Left lung (tissue), 14 donors: ENCODE measurements around the gene ARHGEF25. TPM values are rescaled to one million over a fixed set of nuclear protein-coding genes. Genes with fewer than 3 reads are reported as not detected.

Experiments used
- ATAC-seq: fragments of 200-7000 bp; cut with Tn5 transposase; one replicate; pipeline ENCODE4 v1.9.1; 2020; ENCODE audit warnings: moderate library complexity
- DNase-seq, 4 donors: peaks; one replicate each; pipeline ENCODE4 v3.0.0-alpha.2; 2013 to 2020
- H3K27ac ChIP-seq, 2 donors: fragments of 200-600 bp; sonication (generic) in 1 of 2; one replicate each; pipeline versions ENCODE4 v1.5.0 to v1.8.0; 2020 to 2021
- H3K27me3 ChIP-seq, 2 donors: fragments of 200-600 bp; sonication (generic) in 1 of 2; one replicate each; pipeline versions ENCODE4 v1.5.0 to v1.8.0; 2020 to 2021
- H3K36me3 ChIP-seq, 2 donors: fragments of 200-600 bp; sonication (generic) in 1 of 2; one replicate each; pipeline versions ENCODE4 v1.5.0 to v1.8.0; 2020 to 2021
- H3K4me1 ChIP-seq, 2 donors: fragments of 200-600 bp; one replicate each; pipeline ENCODE4 v1.8.0; 2021
- H3K4me3 ChIP-seq, 2 donors: fragments of 200-600 bp; sonication (generic) in 1 of 2; one replicate each; pipeline versions ENCODE4 v1.5.0 to v1.8.0; 2020 to 2021; ENCODE audit warnings: mild to moderate bottlenecking in 1 of 2
- H3K9me3 ChIP-seq, 2 donors: fragments of 200-600 bp; sonication (generic) in 1 of 2; one replicate each; pipeline versions ENCODE4 v1.5.0 to v1.8.0; 2020 to 2021
- intact Hi-C, 2 donors: fragments of 100-400 bp; cut with DNase I; formaldehyde crosslinking; loops; one replicate each; pipeline versions ENCODE4 v1.11.2 to v1.14.2; 2022
- long read RNA-seq, 12 donors: library from polyadenylated mRNA in 2 of 12; unstranded in 2 of 12; transcript quantifications; one replicate each; pipeline ENCODE4 v2.0.0 and lab custom pipeline, GENCODE V29; 2019 to 2026
- polyA plus RNA-seq, 6 donors: library from polyadenylated mRNA; unstranded; fragments of 120-200 nt; gene quantifications; one replicate each; pipeline ENCODE4 v1.2.1, GENCODE V29; 2013; ENCODE audit not compliant: insufficient read length in 6 of 6
- total RNA-seq, 2 donors: library from RNA; stranded (reverse); fragmentation: NEBNext Ultra II Directional; extraction: Animal tissue kit (Norgen Biotek cat#: 25700); gene quantifications; one replicate each; pipeline ENCODE4 v1.2.1, GENCODE V29; 2021
- TF ChIP-seq, protein P1 (sequence below), 2 donors: fragments of 200-600 bp; sonication (generic) in 1 of 2; IDR thresholded peaks; one replicate each; pipeline versions ENCODE4 v1.5.0 to v1.8.0; 2021; ENCODE audit warnings: antibody characterized with exemption in 2 of 2
- donor health status: DM: no; HTN: yes; CAD: no.
- donor health status: DM: no; HTN: no; CAD: no.

Gene ARHGEF25
- total RNA-seq (10 to 100 TPM; 16.5 to 20.0 TPM), polyA plus RNA-seq (10 to 100 TPM; 45.1 to 53.4 (median 46.4) TPM)
- long read RNA-seq, donor 1, partial matches to known transcripts = 19 of 22 reads
- long read RNA-seq, donor 1, other reads (novel, unspliced or antisense) = 0 of 22 reads
- long read RNA-seq, donor 2, partial matches to known transcripts = 17 of 23 reads
- long read RNA-seq, donor 2, other reads (novel, unspliced or antisense) = 0 of 23 reads
- long read RNA-seq, donor 3, partial matches to known transcripts = 6 of 10 reads
- long read RNA-seq, donor 3, other reads (novel, unspliced or antisense) = 0 of 10 reads
- long read RNA-seq, donor 4 = 0 reads
- long read RNA-seq, donor 5, partial matches to known transcripts = 8 of 9 reads
- long read RNA-seq, donor 5, other reads (novel, unspliced or antisense) = 0 of 9 reads
- long read RNA-seq, donor 6, partial matches to known transcripts = 0 of 7 reads
- long read RNA-seq, donor 6, other reads (novel, unspliced or antisense) = 0 of 7 reads
- long read RNA-seq, donor 7, partial matches to known transcripts = 0 of 4 reads
- long read RNA-seq, donor 7, other reads (novel, unspliced or antisense) = 0 of 4 reads
- long read RNA-seq, donor 8, transcript ARHGEF25-201 (15 exons, 2,552 nt) = major isoform, 5 of 26 reads
- long read RNA-seq, donor 8, partial matches to known transcripts = 20 of 26 reads
- long read RNA-seq, donor 8, other reads (novel, unspliced or antisense) = 0 of 26 reads
- long read RNA-seq, donor 9 = 0 reads
- long read RNA-seq, donor 10 = 0 reads
- long read RNA-seq, donor 11, partial matches to known transcripts = 8 of 12 reads
- long read RNA-seq, donor 11, other reads (novel, unspliced or antisense) = 0 of 12 reads
- long read RNA-seq, donor 12, partial matches to known transcripts = 0 of 3 reads
- long read RNA-seq, donor 12, other reads (novel, unspliced or antisense) = 0 of 3 reads

DNA sequence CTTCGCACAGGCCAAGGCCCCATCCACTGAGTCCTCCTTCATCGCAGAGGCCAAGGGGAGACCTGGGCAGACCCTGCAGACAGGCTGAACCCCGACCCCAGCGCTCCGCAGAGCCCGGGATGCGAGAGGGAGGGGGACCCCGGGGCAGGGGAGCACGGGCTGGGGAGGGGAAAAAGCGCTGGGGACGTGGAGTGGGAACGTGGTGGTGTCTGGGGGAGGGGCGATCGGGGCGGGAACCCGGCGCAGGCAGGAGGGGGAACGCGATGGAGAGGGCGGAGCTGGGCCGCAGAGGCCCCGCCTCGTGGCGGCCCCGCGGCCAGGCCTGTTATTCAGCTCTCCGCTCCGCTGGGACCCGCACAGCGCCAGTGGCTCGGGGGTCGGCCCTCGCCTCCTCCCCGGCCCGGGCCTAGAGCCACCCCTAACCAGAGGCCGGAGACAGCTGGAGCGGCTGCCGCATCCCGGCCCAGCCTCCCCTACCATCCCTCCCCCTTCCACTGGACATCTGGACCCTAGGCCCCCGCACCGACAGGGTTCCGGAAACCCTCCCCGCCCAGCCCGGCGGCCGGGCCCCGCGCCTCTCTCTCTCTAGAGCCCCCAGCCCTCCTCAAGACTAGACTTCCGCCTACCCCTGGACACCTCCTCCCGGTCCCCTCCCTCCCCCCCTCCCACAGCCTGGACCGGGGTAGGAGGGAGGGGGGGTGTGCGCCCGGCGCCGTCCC is at the start of gene ARHGEF25:
ARHGEF25 (plus strand) TSS at position 328 of the 719 bp plus-strand sequence. CDS start 460 bp downstream, outside the sequence.
- H3K27ac ChIP-seq = peak within 1 kb of the TSS; percentile 18 to 60
- H3K27me3 ChIP-seq = peaks cover 12 to 97% of the 10 kb centered on the region in 2 donors
- peak within 1 kb of the TSS; percentile 46 to 55 for H3K4me3 ChIP-seq
- H3K36me3 ChIP-seq = no peaks in the 10 kb centered on the region
- no peaks in the 10 kb centered on the region for H3K9me3 ChIP-seq
- H3K4me1 ChIP-seq = peaks cover 10 to 20% of the 10 kb centered on the region in 2 donors
- TF ChIP-seq, protein P1, sequence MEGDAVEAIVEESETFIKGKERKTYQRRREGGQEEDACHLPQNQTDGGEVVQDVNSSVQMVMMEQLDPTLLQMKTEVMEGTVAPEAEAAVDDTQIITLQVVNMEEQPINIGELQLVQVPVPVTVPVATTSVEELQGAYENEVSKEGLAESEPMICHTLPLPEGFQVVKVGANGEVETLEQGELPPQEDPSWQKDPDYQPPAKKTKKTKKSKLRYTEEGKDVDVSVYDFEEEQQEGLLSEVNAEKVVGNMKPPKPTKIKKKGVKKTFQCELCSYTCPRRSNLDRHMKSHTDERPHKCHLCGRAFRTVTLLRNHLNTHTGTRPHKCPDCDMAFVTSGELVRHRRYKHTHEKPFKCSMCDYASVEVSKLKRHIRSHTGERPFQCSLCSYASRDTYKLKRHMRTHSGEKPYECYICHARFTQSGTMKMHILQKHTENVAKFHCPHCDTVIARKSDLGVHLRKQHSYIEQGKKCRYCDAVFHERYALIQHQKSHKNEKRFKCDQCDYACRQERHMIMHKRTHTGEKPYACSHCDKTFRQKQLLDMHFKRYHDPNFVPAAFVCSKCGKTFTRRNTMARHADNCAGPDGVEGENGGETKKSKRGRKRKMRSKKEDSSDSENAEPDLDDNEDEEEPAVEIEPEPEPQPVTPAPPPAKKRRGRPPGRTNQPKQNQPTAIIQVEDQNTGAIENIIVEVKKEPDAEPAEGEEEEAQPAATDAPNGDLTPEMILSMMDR (IDR thresholded peaks at IDR 0.05) = no peak
- DNase-seq (peak in 3 of 4 donors; percentile 67 to 84 (median 83)), ATAC-seq (peak; percentile 89)
- intact Hi-C loops = no loop called here

DNA sequence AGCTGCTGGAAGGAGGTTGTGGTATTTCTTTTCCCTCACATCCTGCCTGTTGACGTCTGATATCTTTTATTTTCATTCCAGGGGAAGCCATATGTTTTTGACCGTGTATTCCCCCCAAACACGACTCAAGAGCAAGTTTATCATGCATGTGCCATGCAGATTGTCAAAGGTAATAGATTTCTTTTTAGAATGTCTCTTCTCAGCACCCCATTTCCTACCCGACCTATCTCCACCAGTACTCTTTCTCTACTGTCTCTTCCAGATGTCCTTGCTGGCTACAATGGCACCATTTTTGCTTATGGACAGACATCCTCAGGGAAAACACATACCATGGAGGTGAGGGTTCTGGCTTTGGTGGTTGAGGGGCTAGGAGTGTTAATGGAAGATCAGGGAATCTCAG is 47.9 kb upstream of the ARHGEF25 start:
- Histone ChIP-seq H3K36me3 (no peaks in the 10 kb centered on the region), H3K4me1 (no peaks in the 10 kb centered on the region), H3K27ac (no peak overlapping the region), H3K27me3 (peaks cover 0 to 51% of the 10 kb centered on the region in 2 donors), H3K9me3 (no peaks in the 10 kb centered on the region), H3K4me3 (no peak overlapping the region)
- TF ChIP-seq, protein P1 (IDR thresholded peaks at IDR 0.05) = no peak
- intact Hi-C loops = no loop called here
- no peak for ATAC-seq
- no peak for DNase-seq

DNA sequence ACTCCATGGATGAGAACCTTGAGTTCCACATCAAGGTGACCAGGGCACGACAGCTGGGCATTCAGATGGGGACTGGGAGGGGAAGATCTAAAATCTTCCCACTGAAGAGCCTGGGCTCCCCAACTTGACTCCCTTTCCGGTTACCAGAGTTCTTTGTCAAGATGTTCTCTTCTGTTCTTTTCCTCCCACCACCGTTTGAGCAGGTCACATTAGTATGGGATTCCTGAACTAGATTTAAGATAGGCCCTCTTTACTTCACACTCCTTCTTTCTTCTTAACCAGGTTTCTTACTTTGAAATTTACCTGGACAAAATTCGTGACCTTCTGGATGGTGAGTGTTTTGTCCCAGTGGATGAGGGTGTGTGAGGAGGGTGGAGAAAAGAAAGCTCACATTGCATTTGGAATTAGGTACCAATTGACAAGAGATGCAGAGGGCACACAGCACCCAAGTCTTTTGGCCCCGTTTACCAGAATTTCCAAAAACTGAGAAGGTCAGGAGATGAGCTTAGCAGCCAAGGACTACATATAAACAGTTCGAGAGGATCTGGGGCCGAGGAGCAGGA is 47.0 kb upstream of the ARHGEF25 start:
- Histone ChIP-seq H3K9me3 (no peaks in the 10 kb centered on the region), H3K27ac (no peak overlapping the region), H3K4me3 (no peak overlapping the region), H3K27me3 (peaks cover 0 to 51% of the 10 kb centered on the region in 2 donors), H3K4me1 (no peaks in the 10 kb centered on the region), H3K36me3 (no peaks in the 10 kb centered on the region)
- TF ChIP-seq, protein P1 (IDR thresholded peaks at IDR 0.05) = no peak
- DNase-seq (no peak), ATAC-seq (no peak)
- intact Hi-C loops = no loop called here

DNA sequence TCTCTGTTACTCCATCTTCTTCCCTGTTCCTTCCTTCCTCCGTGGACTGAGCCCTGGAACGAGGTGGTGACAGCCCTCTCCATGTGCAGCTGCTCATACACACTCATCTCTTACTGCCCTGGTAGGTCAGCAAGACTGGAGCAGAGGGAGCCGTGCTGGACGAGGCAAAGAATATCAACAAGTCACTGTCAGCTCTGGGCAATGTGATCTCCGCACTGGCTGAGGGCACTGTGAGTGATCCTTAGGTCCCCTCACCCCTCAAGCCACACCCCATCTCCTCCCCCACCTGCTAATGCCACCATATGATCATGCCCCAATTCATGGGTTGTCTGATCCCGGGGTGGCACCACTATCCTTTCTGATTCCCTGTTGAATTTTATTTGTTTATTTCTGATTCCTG is 42.4 kb upstream of the ARHGEF25 start:
- ATAC-seq = no peak
- TF ChIP-seq, protein P1 (IDR thresholded peaks at IDR 0.05) = no peak
- no peak for DNase-seq
- Histone ChIP-seq H3K36me3 (no peaks in the 10 kb centered on the region), H3K27me3 (peaks cover 0 to 26% of the 10 kb centered on the region in 2 donors), H3K27ac (no peak overlapping the region), H3K4me3 (no peak overlapping the region), H3K9me3 (no peaks in the 10 kb centered on the region), H3K4me1 (no peaks in the 10 kb centered on the region)
- intact Hi-C loops = no loop called here
